Loucy (cell line): ENCODE measurements around the gene NKX1-1.

Source experiments
- CTCF ChIP-seq: fragments of 200-600 bp; sonication (generic); conservative IDR thresholded peaks from 2 replicates; pipeline ENCODE4 v1.5.1; 2014; ENCODE audit warnings: mild to moderate bottlenecking, antibody characterized with exemption, low read length
- EZH2phosphoT487 ChIP-seq: fragments of 200-600 bp; IDR thresholded peaks from 2 replicates; pipeline ENCODE4 v1.6.1; 2018; ENCODE audit warnings: antibody characterized with exemption, mild to moderate bottlenecking, moderate library complexity, borderline replicate concordance

GRCh38 chr4:1401409-1402020 lies 4.7 kb downstream of the NKX1-1 start:
- no peak for TF ChIP-seq CTCF
- no peak for TF ChIP-seq EZH2phosphoT487
